GM19025 (cell line): ENCODE measurements around the gene HMGB2.

ENCODE experiments used
- ATAC-seq: cut with Tn5 transposase; IDR thresholded peaks from one replicate; pipeline ENCODE4 v1.9.1; 2021; ENCODE audit warnings: mild to moderate bottlenecking, low read depth, moderate library complexity; ENCODE audit not compliant: unreplicated experiment

HMGB2 gene

GRCh38 chr4:173337463-173337862 is 3.3 kb upstream of the HMGB2 start:
- ATAC-seq: no peak

GRCh38 chr4:173334891-173335752 is 964 bp upstream of the HMGB2 start:
- ATAC-seq: peak; percentile 21

GRCh38 chr4:173333658-173334084 is 487 bp downstream of the HMGB2 start:
- ATAC-seq: no peak

GRCh38 chr4:173332963-173333657 is 1.0 kb downstream of the HMGB2 start:
- ATAC-seq: no peak

- no peak for ATAC-seq
These were observed 2.1 kb downstream of the HMGB2 start for GRCh38 chr4:173332021-173332487.

GRCh38 chr4:173330590-173330989 is 3.6 kb downstream of the HMGB2 start:
- no peak for ATAC-seq

GRCh38 chr4:173328236-173328901 is 5.8 kb downstream of the HMGB2 start:
- no peak for ATAC-seq

- no peak for ATAC-seq
These were observed 9.0 kb downstream of the HMGB2 start for GRCh38 chr4:173325007-173325736.

GRCh38 chr4:173319696-173320095 is 14.5 kb downstream of the HMGB2 start:
- no peak for ATAC-seq

- no peak for ATAC-seq
These were observed 15.4 kb downstream of the HMGB2 start for GRCh38 chr4:173318648-173319211.

- no peak for ATAC-seq
These were observed 15.9 kb downstream of the HMGB2 start for GRCh38 chr4:173318240-173318639.

GRCh38 chr4:173317004-173317403 is 17.2 kb downstream of the HMGB2 start:
- no peak for ATAC-seq

GRCh38 chr4:173316060-173316459 is 18.1 kb downstream of the HMGB2 start:
- ATAC-seq: no peak

- no peak for ATAC-seq
These were observed 19.4 kb downstream of the HMGB2 start for GRCh38 chr4:173314715-173315114.

- no peak for ATAC-seq
These were observed 22.8 kb downstream of the HMGB2 start for GRCh38 chr4:173311368-173311767.

- ATAC-seq: no peak
These were observed 26.4 kb downstream of the HMGB2 start for GRCh38 chr4:173307778-173308177.

GRCh38 chr4:173301518-173302201 is 32.5 kb downstream of the HMGB2 start:
- no peak for ATAC-seq

- no peak for ATAC-seq
These were observed 39.7 kb downstream of the HMGB2 start for GRCh38 chr4:173294444-173294843.

GRCh38 chr4:173293663-173294062 is 40.5 kb downstream of the HMGB2 start:
- ATAC-seq: no peak

- no peak for ATAC-seq
These were observed 42.3 kb downstream of the HMGB2 start for GRCh38 chr4:173291899-173292298.
